ENCODE data around the gene GXYLT1.
"Not testable (repeated sequence)": the region's sequence is repeated elsewhere in the genome, so short reads cannot be mapped to it uniquely, and the experiment has no call there.

The GXYLT1 gene

DNA sequence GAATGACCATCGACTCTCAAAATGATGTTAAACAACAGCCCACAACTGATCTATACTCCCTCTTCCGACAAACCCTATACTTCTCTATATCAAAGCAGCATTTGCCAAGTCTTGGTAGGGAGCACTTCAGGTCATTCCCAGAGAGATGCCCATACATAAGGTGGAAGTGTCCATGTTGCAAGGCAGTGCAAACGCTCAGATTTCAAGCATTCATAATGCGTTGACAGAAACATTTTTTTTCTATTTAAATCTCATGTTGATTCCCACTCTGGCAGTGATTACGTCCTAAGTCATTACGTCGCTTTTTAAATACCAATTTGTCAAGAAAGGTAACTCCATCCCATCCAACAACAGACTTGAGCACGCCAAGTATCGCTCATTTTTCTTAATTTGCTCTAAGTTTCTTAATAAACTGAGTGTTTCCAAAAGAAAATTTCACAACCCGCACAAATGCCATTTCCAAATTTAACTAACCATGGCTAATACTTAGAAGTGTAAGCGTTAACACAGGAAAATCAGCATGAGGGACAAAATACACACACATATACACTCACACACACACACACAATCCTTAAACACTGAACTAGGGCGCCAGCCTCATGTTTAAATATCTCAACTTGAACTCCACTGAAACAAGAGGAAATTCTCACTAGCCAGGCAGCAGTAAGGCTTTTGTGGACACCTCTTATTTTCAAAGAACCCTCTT is 1.1 kb downstream of the GXYLT1 start:
- DNase-seq: no peak

DNA sequence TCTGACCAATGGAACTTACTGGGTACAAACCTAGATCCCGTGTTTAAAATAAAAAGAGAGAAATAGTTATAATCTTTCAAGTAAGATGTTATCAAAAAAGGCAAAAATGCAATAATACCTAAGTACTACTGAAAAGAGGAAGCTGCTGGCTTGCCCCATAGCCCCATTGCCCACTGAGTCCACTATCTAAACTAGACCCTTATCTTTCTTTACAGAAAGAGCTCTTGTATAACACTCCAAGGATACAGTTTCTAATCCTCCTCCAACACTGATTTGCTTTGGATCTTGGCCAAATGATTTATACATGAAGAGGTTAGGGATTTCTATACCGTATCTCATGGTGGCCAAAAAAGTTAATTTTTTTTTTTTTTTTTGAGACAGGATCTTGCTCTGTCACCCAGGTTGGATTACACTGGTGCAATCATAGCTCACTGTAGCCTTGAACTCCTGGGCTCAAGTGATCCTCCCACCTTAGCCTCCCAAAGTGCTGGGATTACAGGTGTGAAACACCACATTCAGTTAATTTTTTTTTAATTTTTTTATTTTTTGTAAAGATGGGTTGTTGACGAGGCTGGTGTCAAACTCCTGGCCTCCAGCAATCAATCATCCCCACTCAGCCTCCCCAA is 2.6 kb downstream of the GXYLT1 start:
- no peak for DNase-seq

DNA sequence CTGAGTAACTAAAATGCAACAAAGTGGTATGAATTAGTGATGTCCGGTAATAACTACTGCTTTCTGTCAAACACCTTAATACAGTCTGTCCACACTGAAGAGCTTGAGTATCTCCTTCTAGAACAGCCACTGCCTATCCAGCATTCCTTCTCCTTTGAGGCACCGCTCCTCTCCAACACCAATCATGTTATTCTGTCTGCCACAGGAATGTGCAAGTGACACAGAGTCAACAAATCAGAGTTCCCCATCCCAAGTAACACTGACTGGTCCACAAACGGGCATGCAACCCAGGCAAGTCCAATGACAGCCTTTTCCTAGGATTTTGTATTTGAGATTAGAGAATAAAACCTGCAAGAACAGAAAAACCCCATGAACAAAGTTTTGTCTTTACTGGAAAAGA is 3.8 kb downstream of the GXYLT1 start:
- no peak for DNase-seq

DNA sequence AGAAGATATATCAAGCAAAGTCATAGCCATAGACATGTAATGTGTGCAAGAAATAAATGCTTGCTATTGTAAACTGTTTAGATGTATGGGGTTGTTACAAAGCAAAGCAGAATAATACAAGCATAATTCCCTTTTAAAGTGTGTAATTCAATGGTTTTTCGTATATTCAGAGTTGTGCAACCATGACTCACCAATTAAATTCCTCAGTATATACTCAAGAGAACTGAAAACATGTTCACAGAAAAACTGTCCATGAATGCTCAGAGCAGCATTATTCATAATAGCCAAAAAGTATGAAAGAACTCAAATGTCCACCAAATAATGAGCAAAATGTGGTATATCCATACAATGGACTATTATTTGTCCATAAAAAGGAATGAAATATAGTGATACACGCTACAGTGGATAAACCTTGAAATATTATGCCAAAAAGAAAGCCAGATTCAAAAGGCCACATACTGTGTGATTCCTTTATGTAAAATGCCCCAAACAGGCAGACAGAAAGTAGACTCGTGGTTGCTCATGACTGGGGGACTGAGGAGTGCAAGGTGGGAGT is 9.3 kb downstream of the GXYLT1 start:
- no peak for DNase-seq

DNA sequence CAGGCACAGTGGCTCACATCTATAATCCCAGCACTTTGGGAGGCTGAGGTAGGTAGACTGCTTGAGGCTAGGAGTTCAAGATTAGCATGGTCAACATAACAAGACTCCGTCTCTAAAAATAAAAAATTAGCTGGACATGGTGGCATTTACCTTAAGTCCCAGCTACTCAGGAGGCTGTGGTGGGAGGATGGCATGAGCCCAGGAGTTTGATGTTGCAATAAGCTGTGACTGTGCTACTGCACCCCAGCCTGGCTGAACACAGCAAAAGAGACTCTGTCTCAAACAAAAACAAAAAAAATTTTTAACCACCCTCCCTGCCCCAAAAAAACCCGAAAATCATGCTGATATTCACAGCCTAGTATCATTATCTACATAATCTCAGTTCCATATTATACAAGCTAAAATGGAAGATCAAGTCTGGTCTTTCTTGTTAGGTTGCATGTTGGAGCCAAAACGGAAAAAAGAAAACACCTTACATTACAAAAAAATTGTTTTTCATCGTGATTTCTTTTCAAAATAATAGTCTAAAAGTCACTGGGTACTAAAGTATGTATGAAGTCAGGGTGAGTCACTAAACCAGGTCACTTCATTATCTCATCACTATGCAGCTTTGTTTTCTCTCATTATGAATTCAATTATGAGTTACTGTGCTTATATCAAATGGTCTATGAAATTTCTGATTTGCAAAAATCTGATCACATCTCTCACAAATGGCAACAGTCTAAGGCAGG is 13.8 kb downstream of the GXYLT1 start:
- no peak for DNase-seq

DNA sequence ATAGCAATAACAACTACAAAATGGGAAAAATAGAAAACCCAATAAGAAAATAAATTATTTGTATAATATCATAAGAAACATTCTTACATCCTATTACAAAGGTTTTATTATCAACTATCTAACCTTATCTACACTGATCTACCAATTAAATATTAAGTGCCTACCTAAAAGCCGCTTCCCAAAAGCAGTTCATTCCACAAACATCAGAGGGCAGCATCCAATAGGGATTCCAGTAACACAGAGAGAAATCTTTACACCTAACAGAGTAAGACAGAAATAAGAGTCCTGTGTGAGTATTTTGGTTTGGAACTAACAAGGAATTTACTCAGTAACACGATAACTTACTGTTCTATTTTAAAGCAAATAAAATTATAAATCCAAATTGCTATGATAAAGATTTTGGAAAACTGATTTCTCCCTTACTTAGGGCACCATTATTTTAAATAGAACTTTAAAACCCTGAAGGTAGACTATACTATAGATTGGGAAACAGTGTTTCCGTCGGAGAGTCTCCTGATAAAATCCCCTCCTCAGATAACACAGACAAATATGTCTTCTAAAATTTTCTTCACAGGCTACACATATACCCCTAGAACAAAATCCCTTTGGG is 15.0 kb downstream of the GXYLT1 start:
- no peak for DNase-seq

DNA sequence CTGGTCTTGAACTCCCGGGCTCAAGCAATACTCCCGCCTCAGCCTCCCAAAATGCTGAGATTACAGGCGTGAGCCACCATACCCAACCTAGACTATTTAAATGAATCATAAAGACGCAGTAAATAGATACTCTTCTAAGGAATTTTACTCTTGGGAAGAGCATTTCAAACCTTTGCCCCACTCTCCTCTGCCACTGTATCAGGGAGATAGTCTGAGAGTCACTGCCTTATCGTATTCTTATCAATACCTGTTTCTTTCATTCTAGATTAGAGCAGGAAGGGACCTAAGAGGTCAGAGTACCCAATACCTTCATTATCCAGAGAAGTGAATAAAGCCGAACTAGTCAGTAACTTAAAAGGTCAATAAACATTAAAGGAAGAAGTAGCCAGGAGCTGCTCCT is 15.8 kb downstream of the GXYLT1 start:
- DNase-seq: no peak

DNA sequence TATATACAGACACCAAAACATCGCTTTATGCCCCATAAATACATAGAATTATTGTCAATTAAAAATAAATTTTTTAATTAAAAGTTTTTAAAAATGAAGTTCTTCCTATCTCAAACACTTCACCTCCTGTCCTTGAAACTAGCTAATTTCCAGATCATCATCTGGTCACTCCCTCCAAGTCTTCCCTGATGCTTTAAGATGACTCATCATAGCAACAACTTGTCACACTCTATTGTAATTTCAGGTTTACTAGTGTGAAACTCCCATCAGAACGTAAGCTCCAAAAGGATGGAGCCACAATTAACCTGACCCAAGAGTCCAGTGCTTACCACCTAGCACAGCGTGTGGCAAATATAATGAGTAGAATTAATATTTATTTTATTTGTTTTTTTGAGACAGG is 16.3 kb downstream of the GXYLT1 start:
- no peak for DNase-seq

DNA sequence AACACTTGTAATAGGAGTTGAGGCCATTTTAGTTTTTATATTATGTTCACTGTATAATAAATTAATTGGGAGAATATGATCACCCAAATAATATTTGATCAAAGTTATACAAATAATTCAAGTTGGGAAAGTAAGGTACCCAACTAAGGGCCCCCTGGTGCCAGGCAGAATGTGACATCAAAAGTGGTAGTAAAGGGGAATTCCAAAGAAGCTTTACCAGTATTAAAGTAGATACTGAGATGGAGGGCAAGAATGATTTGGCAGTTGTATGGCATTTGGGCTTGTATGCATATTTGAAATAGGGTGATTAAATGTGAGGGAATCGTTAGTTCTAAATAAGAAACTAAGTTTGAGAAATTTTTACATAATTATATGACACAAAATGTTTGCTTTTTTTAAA is 17.7 kb downstream of the GXYLT1 start:
- DNase-seq: no peak

DNA sequence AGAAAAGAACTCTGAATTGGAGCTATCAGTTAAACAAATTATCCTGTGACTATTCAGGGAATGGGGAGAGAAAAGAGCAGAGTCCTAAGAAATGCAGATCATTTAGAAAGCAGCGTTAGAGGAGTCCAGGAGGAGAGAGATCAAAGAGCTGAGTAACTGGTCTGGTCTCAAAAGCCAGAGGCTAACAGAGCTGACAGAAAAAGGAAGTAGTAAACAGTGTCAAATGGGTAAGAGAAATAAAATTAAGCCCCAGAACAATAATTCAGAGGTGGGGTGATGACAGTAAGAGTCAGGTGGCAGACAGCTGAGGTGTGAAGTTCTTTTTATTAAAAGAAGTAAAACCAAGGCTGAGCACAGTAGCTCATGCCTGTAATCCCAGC is 19.3 kb downstream of the GXYLT1 start:
- no peak for DNase-seq

DNA sequence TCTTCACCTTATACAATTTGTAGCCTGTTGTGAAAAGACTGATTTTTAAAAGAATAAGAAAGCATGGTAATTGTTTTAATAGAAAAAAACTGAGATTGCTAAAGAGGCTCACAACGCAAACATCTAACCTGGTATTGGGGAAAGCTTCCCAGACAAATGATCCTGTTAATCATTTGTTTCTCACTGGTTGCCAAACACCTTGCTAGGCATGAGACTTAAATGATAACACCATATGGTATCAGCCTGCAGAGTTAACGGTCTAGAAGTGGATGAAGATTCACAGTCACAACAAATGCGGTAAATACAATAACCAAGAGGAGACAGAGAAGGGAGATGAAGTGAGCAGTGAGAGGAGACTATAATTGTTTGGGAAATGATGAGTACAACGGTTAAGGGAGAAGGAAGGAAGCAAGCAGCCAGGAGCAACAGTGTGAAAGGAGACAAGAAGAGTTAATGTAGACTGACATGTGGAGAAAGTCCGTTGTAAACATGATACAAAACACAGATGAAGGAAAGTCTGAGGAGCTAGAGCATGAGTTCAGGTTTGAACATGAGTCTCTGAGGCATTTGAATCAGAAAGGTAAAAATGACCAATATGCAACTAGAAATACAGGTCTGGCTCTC is 19.8 kb downstream of the GXYLT1 start:
- no peak for DNase-seq

DNA sequence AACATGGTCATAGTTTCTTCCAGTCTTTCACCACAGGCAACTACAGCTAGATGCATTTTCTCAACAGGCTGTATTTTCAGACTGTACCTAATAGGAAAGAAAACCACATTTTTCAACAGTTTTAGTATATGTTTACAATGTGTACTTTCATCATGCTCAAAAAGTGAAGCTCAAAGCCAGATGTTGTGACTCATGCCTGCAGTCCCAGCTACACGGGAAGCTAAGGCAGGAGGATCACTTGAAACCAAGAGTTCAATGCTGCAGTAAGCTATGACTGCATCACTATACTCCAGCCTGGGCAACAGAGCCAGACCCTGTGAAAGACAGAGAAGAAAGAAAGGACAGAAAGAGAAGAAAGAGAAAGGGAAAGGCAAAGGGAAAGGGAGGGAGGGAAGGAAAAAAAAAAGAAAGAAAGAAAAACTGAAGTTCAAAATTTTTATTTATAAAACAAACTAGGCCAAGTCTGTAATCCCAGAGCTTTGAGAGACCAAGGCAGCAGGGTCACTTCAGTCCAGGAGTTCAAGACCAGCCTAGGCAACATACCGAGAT is 25.5 kb downstream of the GXYLT1 start:
- DNase-seq: no peak

DNA sequence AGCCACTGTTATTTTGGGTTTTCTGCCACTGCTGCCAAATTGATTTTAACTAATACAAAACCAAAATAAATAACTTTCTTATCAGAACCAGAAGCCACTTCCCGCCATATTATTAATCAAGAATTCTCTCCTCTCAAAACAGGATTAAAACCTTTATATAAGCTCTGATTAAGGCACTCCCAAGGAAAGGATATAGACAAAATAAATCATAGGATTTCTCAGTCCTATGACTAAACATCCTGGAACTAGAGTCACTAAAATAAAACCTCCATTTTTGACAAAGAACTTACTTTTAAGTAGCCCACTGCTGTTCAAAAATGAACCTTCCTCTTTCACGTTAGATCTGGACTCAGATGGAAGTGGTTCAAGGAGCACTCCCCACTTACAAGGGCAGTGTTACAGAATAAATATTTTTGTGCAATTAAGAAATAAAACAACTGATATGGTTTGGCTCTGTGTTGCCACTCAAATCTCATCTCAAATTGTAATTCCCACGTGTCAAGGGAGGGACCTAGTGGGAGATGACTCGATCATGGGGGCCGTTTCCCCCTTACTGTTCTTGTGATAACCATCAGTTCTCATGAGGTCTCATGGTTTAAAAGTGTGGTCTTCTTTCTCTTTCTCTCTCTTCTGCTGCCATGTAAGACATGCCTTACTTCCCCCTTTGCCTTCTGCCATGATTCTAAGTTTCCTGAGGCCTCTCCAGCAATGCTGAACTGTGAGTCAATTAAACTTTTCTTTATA is 26.4 kb downstream of the GXYLT1 start:
- DNase-seq: no peak

DNA sequence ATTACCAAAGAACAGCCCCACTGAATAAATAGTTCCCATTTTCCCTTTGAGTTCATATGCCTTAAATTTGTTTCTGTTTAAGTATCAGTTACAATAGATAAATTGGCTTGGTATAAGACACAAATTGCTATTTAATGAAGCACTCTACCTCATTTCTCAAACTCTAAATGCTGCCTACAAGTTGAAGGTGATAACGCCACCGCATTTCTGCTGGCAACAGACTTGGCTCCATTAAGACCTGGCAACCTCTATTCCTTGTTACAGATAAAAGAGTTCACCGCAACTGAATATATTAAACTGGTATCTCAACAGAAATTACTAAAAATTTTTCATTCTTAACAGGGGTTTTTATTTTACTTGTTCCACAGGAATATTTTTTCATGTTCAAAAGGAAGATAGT is 35.6 kb downstream of the GXYLT1 start:
- DNase-seq: no peak

DNA sequence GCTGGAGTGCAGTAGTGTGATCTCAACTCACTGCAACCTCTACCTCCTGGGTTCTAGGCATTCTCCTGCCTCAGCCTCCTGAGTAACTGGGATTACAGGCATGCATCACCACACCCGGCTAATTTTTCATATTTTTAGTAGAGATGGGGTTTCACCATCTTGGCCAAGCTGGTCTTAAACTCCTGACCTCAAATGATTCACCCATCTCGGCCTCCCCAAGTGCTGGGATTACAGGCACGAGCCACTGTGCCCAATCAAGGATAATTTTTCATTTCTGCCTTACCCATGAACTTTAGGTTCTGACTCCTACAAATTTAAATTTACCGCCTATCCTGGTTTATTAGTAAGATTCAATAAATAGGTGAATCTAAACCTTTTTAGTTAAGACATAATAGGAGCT is 37.9 kb downstream of the GXYLT1 start:
- DNase-seq: not testable (repeated sequence)

DNA sequence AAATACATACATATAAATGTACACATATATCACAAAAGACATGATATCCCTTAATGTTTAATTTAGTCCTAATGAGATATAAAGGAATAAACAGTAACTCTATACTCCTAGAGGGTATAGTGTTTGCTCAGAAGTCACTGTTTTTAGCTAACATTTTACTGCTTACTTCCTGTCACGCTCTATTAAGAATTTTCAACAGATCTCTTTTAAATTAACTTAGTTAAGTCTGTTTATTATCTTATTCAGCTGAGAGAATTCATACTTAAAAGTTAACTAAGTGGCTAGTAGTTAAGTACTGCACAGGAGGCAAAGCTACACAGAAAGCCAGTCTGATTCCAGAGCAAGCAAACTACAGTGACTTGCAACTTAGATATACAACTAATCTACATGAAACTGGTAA is 39.9 kb downstream of the GXYLT1 start:
- no peak for DNase-seq

DNA sequence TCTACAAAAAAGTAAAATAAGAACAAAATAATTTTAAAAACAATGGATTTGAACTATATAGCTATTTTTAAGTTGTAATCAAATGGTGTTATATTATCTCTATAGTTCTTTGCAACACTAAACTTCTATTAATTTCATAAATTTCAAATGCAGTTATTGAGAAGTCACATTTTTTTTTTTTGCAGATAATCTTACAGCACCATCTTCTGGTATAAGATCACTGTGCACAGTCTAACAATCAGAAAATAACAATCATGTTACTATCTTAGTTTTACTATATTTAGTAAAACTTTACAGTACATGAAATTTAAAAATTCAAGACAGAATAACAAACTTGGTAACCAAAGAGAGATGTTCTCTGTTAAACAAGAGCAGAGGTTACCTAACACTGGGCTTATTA is 40.6 kb downstream of the GXYLT1 start:
- DNase-seq: no peak

DNA sequence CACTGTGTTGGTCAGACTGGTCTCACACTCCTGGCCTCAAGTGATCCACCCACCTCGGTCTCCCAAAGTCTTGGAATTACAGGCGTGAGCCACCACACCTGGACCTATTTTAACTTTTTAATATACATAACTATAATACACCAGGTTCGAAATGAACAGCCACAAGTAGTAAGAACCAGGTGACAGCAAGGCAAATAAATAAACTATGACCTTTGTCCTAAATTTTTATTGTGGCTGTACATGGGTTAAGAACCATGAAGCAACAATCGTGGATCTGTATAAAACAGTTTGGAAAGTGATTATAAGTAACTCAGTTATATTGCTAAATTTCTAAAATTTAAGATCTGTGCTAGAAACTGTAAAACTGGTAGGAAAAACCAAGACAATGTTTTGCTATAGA is 41.5 kb downstream of the GXYLT1 start:
- DNase-seq: no peak

DNA sequence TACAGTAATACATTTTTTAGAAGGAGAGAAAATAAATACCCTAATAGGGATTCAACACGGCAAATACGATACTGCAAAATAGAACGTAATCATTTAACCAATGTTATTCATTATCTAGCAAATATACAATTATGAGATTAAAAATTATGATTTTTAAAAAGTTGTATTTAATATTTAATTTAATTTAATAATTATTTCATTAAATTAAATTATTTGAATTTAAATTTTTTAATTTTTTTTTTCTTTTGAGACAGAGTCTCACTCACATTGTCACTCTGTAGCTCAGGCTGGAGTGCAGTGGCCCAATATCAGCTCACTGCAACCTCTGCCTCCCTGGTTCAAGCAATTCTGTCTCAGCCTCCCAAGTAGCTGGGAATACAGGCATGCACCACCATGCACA is 42.0 kb downstream of the GXYLT1 start:
- DNase-seq: no peak

DNA sequence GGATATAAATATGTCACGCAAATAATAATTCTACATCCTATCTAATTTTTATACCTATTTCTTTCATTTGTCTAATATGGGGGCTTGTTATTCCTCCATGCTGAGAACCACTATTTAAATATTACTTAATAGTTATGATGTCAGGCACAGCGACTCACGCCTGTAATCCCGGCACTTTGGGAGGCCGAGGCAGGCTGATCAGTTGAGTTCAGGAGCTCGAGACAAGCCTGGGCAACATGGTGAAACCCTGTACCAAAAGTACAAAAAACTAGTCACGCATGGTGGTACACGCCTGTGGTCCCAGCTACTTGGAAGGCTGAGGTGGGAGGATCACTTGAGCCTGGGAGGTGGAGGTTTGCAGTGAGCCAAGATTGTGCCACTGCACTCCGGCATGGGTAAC is 45.2 kb downstream of the GXYLT1 start:
- no peak for DNase-seq

DNA sequence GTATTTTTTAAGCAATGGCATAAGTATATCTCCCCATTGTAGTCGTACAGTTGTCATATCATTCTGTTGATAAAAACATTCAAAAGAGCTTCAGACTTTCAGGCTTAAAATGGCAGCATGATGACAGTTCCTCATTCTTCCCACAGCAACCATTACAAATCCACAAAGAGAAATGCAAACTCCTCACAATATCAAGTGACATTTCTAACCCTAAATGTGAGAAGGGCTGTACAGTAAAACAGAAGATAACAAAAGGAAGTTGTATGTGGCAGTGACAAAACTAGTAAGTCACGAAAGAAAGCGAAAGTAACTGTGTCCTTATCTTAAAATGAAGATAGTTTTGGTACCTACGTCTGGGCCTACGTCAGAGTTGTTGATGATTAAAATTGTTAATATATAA is 46.7 kb downstream of the GXYLT1 start:
- no peak for DNase-seq

DNA sequence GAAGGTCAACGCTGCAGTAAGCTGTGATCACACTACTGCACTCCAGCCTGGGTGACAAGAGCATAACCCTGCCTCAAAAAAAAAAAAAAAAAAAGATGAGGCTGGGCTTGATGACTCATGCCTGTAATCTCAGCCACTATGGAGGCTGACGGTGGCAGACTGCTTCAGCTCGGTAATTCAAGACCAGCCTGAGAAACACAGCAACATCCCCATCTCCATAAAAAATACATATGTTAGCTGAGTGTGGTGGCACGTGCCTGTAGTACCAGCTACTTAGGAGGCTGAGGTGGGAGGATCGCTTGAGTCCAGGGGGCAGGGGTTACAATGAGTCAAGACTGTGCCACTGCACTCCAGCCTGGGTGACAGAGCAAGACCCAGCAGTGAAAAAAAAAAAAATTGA is 50.4 kb downstream of the GXYLT1 start:
- no peak for DNase-seq

All from NCI-H187 (cell line).